Measurements from ENCODE around the gene STAC3. TPM values are rescaled to one million over a fixed set of nuclear protein-coding genes. Genes with fewer than 3 reads are reported as not detected.

Gene STAC3
- total and polyA plus RNA-seq, 2 of the 8 experiments (the other 6 are each of a cell fraction or from before 2014, with no cell fraction given) = 0.70 to 1.3 TPM

GRCh38 chr12:57216014-57216911 lies 34.7 kb downstream of the STAC3 start, which contains the start of gene NXPH4 (continued):
- TF ChIP-seq GABPA (IDR thresholded peaks at IDR 0.05; ENCODE audit: borderline replicate concordance, insufficient read depth, low read length) (no peak), TAF1 (IDR thresholded peaks at IDR 0.05; ENCODE audit: low read depth, low read length) (no peak), RAD21 (IDR thresholded peaks at IDR 0.05 in 1 of 2, conservative IDR thresholded peaks at IDR 0.05 in 1 of 2; ENCODE audit: low read depth in 2 of 2, low read length in 2 of 2) (no peak; a peak in 1 of 4 replicates), NRF1 (IDR thresholded peaks at IDR 0.05; ENCODE audit: low read depth, low read length) (no peak), MAFK (IDR thresholded peaks at IDR 0.05; ENCODE audit: low read depth, low read length) (no peak), EP300 (IDR thresholded peaks at IDR 0.05; ENCODE audit: borderline replicate concordance in 1 of 2, low read depth in 2 of 2, low read length in 2 of 2) (no peak), POLR2A (IDR thresholded peaks at IDR 0.05; ENCODE audit: control extremely low read depth in 1 of 2, low read depth in 2 of 2, low read length in 2 of 2) (no peak), CHD2 (IDR thresholded peaks at IDR 0.05; ENCODE audit: low read length) (no peak), BCL11A (IDR thresholded peaks at IDR 0.05; ENCODE audit: low read depth in 2 of 2, low read length in 2 of 2) (no peak)
